ENCODE measurements around the gene TSR1.

The TSR1 gene

DNA sequence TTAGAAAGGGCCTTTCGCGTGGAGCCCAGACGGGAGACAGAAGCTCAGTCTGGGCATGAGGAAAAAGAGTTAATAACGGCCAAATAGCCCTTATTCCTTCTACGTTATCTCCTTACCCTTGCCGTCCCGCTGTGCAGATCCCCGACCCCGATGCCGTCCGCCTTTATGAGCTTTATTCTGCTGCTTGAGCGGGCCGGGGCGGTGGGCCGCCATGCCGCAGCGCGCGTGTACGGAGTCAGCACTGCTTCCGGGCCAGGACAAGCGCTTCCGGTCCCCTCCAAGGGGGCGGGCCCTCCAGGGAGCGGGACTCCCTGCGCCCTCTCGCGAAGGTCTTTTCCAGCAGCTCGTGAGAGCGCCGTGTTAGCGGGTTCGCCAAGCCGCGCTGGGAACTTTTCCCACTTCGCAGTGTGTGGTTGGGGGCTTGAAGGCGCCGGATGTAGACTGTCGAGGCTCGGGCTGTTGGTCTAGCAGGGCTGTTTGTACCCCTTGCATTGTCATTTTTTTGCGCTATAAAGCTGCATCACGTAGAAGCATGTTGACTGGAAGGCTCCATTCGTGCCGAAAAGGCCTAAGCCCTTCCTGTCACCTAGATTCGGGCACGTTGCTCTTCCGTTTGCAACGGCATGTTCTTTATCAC lies at the start of gene TSR1:
TSS of gene TSR1 (minus strand) at position 243 of the 637 bp plus-strand sequence. CDS start at position 213, 30 bp downstream.
- DNase-seq (ENCODE audit: low read depth), result peak; percentile 41
- peak within 1 kb of the TSS; percentile 54 for H3K4me3 ChIP-seq (ENCODE audit: control insufficient read depth, low read depth, low read length)
- TF ChIP-seq, protein P1, sequence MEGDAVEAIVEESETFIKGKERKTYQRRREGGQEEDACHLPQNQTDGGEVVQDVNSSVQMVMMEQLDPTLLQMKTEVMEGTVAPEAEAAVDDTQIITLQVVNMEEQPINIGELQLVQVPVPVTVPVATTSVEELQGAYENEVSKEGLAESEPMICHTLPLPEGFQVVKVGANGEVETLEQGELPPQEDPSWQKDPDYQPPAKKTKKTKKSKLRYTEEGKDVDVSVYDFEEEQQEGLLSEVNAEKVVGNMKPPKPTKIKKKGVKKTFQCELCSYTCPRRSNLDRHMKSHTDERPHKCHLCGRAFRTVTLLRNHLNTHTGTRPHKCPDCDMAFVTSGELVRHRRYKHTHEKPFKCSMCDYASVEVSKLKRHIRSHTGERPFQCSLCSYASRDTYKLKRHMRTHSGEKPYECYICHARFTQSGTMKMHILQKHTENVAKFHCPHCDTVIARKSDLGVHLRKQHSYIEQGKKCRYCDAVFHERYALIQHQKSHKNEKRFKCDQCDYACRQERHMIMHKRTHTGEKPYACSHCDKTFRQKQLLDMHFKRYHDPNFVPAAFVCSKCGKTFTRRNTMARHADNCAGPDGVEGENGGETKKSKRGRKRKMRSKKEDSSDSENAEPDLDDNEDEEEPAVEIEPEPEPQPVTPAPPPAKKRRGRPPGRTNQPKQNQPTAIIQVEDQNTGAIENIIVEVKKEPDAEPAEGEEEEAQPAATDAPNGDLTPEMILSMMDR (IDR thresholded peaks at IDR 0.05; ENCODE audit: control insufficient read depth, insufficient read depth, low read depth, low read length, missing control alignments), result peak; percentile 25

DNA sequence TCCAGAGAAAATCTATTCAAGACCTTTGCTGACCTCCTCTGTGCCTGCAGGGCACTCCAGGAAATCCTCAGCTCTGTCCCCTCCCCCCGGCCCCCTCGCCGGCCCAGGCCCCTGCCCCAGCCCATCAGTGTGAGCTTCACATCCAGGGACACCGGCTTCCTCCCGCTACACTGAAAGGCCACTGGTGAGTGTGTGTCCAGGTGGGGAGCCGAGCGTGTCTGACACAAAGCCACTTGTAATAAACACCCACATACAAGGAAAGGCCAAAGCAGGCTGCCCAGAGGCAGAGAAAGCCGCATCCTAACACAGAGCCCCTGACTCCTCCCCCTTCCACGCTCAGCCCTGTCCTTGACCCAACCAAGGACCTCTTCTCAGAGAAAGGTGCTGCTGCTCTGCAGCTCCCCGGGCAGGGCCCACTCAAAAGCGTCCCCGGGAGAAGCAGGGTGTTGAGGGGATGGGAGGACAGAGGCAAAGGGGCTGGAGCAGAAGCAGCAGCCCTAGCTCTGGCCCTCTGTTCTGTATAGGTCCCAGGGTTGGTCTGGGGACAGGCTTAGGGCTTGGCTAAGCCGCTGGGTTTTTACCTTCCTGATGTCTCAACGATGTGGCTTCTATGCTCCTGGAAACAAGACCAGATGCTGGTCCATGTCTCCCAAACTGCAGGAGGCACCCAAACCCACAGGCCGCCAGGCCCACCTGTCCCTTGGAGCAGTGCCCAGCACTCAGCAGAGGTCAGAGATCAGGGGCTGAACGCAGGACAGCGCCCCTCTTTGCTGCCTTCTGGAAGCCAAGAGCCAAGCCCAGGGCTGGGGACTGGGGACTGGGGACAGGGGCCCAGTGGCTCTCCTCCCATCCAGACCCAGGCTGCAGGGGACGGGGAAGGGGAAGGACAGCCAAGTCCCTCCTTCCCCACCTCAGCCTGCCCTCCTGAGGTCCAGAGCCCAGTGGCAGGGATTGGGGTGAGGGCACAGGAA lies 49.3 kb upstream of the TSR1 start:
- no peak for DNase-seq (ENCODE audit: low read depth)
- no peak overlapping the region for H3K4me3 ChIP-seq (ENCODE audit: control insufficient read depth, low read depth, low read length)
- TF ChIP-seq, protein P1 (IDR thresholded peaks at IDR 0.05; ENCODE audit: control insufficient read depth, insufficient read depth, low read depth, low read length, missing control alignments), result no peak

DNA sequence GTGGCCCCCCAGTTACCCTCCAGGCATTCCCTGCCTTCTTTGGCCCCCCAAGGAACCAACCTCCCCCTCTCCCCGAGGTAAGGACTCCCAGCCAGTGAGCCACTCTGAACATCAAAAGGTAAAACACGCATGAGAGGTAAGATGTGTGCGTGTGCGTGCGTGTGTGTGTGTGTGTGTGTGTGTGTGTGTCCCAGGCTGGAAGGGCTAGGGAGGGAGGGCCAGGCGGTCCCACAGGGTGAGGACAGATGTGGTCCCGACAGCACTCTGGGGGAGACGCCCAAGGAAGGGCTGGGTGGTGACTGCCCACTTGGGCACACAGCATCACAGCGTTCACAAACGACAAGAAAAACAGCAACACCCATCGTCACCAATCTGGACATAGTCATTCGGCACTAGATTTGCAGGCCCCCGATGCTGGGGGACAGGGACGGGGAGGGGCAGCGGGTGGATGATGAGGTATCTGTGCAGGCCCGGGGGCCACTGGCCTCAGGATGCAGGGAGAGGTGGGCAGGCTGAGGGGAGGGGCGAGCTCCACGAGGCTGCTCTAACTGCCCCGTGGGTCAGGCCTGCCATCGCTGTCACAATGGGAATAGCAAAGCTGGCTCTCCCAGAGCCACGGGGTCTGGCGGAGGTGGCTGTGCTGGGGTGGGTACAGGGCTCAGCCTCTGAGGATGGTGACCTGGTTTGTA lies 48.3 kb upstream of the TSR1 start:
- DNase-seq (ENCODE audit: low read depth), result no peak
- H3K4me3 ChIP-seq (ENCODE audit: control insufficient read depth, low read depth, low read length), result no peak overlapping the region
- TF ChIP-seq, protein P1 (IDR thresholded peaks at IDR 0.05; ENCODE audit: control insufficient read depth, insufficient read depth, low read depth, low read length, missing control alignments), result no peak

DNA sequence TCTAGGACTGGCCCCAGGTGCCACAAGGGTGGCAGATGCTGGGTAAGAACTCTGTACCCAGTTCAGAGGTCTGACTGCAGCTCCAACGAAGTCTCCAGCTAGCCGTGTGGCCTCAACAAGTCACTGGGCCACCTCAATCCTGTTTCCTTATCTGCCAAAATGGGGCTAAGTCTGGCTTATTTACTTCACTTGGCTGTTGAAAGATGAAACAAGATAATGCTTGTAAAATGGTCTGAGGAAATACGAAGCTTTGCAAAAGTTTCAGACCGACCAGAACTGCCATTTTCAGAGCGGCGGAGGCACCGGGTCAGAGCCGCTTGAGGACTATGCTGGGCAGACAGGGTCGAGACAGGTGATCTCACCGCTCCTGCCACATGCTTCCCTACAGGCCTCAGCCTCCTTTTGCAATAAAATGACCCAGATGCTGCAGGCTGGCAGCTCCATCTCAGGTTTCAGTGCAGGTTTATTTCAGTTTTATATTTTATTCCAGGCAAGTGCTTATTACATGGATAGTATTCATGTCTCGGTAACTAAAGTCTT lies 47.4 kb upstream of the TSR1 start:
- TF ChIP-seq, protein P1 (IDR thresholded peaks at IDR 0.05; ENCODE audit: control insufficient read depth, insufficient read depth, low read depth, low read length, missing control alignments), result no peak
- H3K4me3 ChIP-seq (ENCODE audit: control insufficient read depth, low read depth, low read length), result no peak overlapping the region
- no peak for DNase-seq (ENCODE audit: low read depth)

DNA sequence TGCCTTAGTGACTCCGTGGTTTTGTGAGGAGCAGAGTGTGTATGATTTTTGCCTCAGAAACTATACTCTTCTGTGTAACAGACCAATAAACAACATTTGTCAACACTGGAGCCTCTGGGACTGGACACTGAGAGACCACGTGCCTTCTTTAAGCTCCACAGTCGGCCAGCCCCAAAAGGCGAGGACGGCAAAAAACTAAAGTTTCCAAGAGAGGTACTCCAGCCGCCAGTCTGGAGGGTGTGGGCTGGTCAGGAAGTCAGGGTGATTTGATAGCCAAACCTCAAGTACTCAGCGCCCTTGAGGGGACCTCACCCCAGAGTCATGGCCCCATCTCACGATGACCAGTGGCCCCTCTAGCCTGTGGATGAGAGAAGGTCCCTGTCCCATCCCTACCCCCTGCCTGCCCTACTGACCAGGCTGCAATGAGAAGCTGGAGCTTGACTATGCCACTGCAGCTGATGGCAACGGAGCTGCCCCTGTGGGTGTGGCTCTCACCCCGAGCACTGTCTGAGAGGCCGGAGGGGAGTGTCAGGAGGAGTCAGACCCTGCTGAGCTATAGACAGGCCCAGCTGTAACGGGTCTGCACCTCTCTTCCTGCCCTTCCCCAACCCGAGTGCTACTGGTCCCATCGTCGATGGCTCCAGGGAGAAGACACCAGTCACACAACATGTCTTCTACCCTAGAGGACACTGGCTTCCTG lies 44.8 kb upstream of the TSR1 start:
- DNase-seq (ENCODE audit: low read depth), result no peak
- no peak overlapping the region for H3K4me3 ChIP-seq (ENCODE audit: control insufficient read depth, low read depth, low read length)
- TF ChIP-seq, protein P1 (IDR thresholded peaks at IDR 0.05; ENCODE audit: control insufficient read depth, insufficient read depth, low read depth, low read length, missing control alignments), result no peak

Data from AG09309 (cell line).